ENCODE data around the gene ASCC1. TPM values are rescaled to one million over a fixed set of nuclear protein-coding genes. Genes with fewer than 3 reads are reported as not detected.

Gene ASCC1
- total RNA-seq, 4 donors from 2014 or later = 24.4 to 42.4 (median 35.2) TPM

DNA sequence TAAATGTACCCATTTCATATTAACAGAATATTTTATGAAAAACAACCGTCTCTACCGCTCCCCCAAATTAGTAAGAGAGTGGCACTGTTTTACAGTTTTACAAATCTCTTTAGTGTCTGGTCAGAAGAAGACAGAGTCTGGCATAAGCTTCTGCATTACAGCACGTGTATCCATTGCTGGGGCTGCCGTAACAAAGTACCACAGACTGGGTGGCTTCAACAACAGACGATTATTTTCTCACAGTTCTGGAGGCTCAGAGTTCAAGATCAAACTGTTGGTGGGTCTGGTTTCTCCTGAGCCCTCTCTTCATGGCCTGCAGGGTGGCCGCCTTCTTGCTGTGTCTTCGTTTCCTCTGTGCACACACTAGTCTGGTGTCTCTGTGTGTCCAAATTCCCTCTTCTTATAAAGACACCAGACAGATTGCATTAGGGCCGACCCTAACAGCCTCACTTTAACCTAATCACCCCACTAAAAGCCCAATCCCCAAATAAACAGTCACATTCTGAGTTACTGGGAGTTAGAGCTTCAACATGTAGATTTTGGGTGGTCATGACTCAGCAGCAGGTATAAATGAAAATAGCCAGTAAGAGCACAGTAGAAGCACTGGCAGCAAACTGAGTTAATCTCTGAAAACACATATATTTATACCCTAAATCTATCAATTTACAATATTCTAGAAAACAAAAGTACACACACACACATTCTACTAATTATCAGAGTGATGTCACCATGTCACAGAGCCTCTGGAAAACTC lies 123.7 kb downstream of the ASCC1 start:
- Histone ChIP-seq H3K27me3 (peaks cover 38% of the 10 kb centered on the region), H3K36me3 (peaks cover 0 to 58% of the 10 kb centered on the region in 2 donors), H3K27ac (no peak overlapping the region), H3K4me1 (peaks cover 0 to 15% (median 11%) of the 10 kb centered on the region in 3 donors), H3K4me3 (no peak overlapping the region), H3K9me3 (no peaks in the 10 kb centered on the region)
- 98% methylated on average over 7 to 8 of the region's 8 CpGs for WGBS, 2 donors (ENCODE audit: low coverage in 1 of 2)
- no peak for ATAC-seq
- TF ChIP-seq POLR2AphosphoS5 (IDR thresholded peaks at IDR 0.05) (no peak), POLR2A (IDR thresholded peaks at IDR 0.05) (no peak), CTCF (IDR thresholded peaks at IDR 0.05) (no peak), EP300 (IDR thresholded peaks at IDR 0.05) (no peak)

DNA sequence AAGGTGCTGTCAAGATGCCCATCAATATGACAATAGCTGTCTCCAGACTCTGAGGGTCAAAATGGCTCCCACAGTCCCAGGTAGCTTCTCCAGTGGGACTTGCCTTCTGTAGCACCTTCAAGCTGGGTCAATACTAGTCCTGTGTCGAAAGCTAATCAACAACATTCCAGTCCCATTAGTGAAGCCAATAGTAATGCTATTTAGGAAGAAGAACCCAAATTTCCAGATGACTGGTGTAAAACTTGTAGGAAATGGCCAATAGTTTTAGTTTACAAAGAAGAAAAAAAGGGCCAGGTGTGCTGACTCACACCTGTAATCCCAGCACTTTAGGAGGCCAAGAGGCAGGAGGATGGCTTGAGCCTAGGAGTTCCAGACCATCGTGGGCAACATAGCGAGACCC lies 125.8 kb downstream of the ASCC1 start:
- no peak for ATAC-seq
- TF ChIP-seq EP300 (IDR thresholded peaks at IDR 0.05) (no peak), CTCF (IDR thresholded peaks at IDR 0.05) (no peak), POLR2A (IDR thresholded peaks at IDR 0.05) (no peak), POLR2AphosphoS5 (IDR thresholded peaks at IDR 0.05) (no peak)
- WGBS, 2 donors (ENCODE audit: low coverage in 1 of 2) = 96 to 100% methylated on average over 3 of the region's 3 CpGs
- H3K27me3 ChIP-seq = peaks cover 49% of the 10 kb centered on the region
- peaks cover 0 to 38% of the 10 kb centered on the region in 2 donors for H3K36me3 ChIP-seq
- H3K4me1 ChIP-seq = peaks cover 0 to 26% (median 13%) of the 10 kb centered on the region in 3 donors
- H3K4me3 ChIP-seq = no peak overlapping the region
- no peaks in the 10 kb centered on the region for H3K9me3 ChIP-seq
- H3K27ac ChIP-seq = no peak overlapping the region

DNA sequence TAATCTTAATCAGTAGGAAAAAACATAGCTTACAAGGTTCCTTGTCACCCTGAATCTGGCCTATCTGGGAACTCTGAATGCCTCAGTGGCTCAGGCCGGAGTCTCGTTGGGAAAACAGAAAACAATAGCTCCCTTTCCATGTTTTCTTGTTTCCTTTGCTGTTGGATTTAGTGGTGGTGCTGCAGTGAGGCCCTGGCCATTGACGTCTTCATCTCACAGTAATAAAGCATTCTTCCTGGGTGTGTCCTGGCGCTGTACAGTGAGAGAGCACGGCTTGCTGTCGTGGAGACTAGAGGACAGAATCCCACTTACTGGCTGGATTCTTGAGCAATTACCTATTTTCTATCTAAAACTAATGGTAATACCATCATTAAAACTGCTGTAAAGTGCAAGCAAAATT lies 126.5 kb downstream of the ASCC1 start:
- H3K27ac ChIP-seq = no peak overlapping the region
- peaks cover 49% of the 10 kb centered on the region for H3K27me3 ChIP-seq
- TF ChIP-seq POLR2A (IDR thresholded peaks at IDR 0.05) = no peak
- no peak for TF ChIP-seq CTCF (IDR thresholded peaks at IDR 0.05)
- peaks cover 0 to 26% (median 13%) of the 10 kb centered on the region in 3 donors for H3K4me1 ChIP-seq
- no peaks in the 10 kb centered on the region for H3K9me3 ChIP-seq
- peaks cover 0 to 32% of the 10 kb centered on the region in 2 donors for H3K36me3 ChIP-seq
- H3K4me3 ChIP-seq = no peak overlapping the region
- no peak for ATAC-seq
- WGBS, 2 donors (ENCODE audit: low coverage in 1 of 2) = 73% methylated on average over 6 of the region's 6 CpGs; no CpG with 5 or more reads in 1 of the 2 donors

- H3K4me3 ChIP-seq = no peak overlapping the region
- H3K4me1 ChIP-seq = peaks cover 0 to 26% (median 13%) of the 10 kb centered on the region in 3 donors
- no peaks in the 10 kb centered on the region for H3K9me3 ChIP-seq
- no peak for ATAC-seq
- WGBS, 2 donors (ENCODE audit: low coverage in 1 of 2) = 84 to 89% methylated on average over 7 of the region's 14 CpGs
- peak overlapping the region in 1 of 4 donors; percentile 74 for H3K27ac ChIP-seq
- peaks cover 49% of the 10 kb centered on the region for H3K27me3 ChIP-seq
- TF ChIP-seq CTCF (IDR thresholded peaks at IDR 0.05) (no peak), EP300 (IDR thresholded peaks at IDR 0.05) (no peak), POLR2AphosphoS5 (IDR thresholded peaks at IDR 0.05) (no peak), POLR2A (IDR thresholded peaks at IDR 0.05) (no peak)
- peaks cover 0 to 27% of the 10 kb centered on the region in 2 donors for H3K36me3 ChIP-seq
Measured at GRCh38 chr10:72088889-72089575, 127.0 kb downstream of the ASCC1 start.

Measured in gastroesophageal sphincter (tissue), 4 donors.